Measurements from ENCODE around the gene HDGFL2. TPM values are rescaled to one million over a fixed set of nuclear protein-coding genes. Genes with fewer than 3 reads are reported as not detected.

Gene HDGFL2
- total RNA-seq, 2 experiments from 2014 or later: 17.2 to 18.0 TPM

DNA sequence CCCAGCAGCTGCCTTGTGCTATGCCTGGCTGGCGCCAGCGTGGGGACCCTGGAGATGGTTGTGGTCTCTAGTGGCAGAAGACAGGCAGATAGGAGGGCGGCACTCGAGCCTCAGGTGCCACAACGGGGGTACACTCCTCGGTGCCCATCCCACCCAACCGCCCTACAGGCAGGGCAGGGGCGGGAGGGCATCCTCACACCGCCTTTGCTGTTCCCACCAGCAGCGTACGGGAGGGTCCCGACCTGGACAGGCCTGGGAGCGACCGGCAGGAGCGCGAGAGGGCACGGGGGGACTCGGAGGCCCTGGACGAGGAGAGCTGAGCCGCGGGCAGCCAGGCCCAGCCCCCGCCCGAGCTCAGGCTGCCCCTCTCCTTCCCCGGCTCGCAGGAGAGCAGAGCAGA, 29.6 kb downstream of the HDGFL2 start:
- no peak overlapping the region for H3K27ac ChIP-seq (ENCODE audit: low read depth in 1 of 2, low read length in 2 of 2)
- H3K9me3 ChIP-seq (ENCODE audit: control insufficient read depth in 1 of 2, insufficient read depth in 1 of 2, low read length in 2 of 2): peaks cover 0 to 10% of the 10 kb centered on the region in 2 experiments
- CTCF ChIA-PET: no interaction called here
- Mint-ChIP-seq H3K9me3 (no peaks in the 10 kb centered on the region), H3K27ac (no peak overlapping the region), H3K27me3 (no peaks in the 10 kb centered on the region), H3K4me1 (ENCODE audit: low read depth) (no peaks in the 10 kb centered on the region), H3K4me3 (no peak overlapping the region), H3K36me3 (ENCODE audit: low read depth) (peaks cover 32% of the 10 kb centered on the region)
- H3K4me3 ChIP-seq (ENCODE audit: low read length): no peak overlapping the region
- DNase-seq (no peak), ATAC-seq (ENCODE audit: poor library complexity) (no peak)
- peaks cover 31% of the 10 kb centered on the region for H3K36me3 ChIP-seq (ENCODE audit: insufficient read depth, low read length)
- H3K27me3 ChIP-seq (ENCODE audit: control insufficient read depth in 1 of 2, insufficient read depth in 2 of 2, low read length in 2 of 2): no peaks in the 10 kb centered on the region
- H3K4me1 ChIP-seq (ENCODE audit: insufficient read depth, low read length): no peaks in the 10 kb centered on the region
- POLR2A ChIA-PET: no interaction called here
- no peak for TF ChIP-seq CTCF (IDR thresholded peaks at IDR 0.05)
- intact Hi-C loops (cut with DNase I, micrococcal nuclease): no loop called here

- ATAC-seq (ENCODE audit: poor library complexity) (no peak), DNase-seq (no peak)
- intact Hi-C loops (cut with DNase I, micrococcal nuclease): no loop called here
- H3K9me3 ChIP-seq (ENCODE audit: control insufficient read depth in 1 of 2, insufficient read depth in 1 of 2, low read length in 2 of 2): peaks cover 0 to 10% of the 10 kb centered on the region in 2 experiments
- no peaks in the 10 kb centered on the region for H3K4me1 ChIP-seq (ENCODE audit: insufficient read depth, low read length)
- POLR2A ChIA-PET: no interaction called here
- no peaks in the 10 kb centered on the region for H3K27me3 Mint-ChIP-seq
- H3K4me3 ChIP-seq (ENCODE audit: low read length): no peak overlapping the region
- CTCF ChIA-PET: no interaction called here
- no peak overlapping the region for H3K4me3 Mint-ChIP-seq
- peaks cover 29% of the 10 kb centered on the region for H3K36me3 ChIP-seq (ENCODE audit: insufficient read depth, low read length)
- peaks cover 32% of the 10 kb centered on the region for H3K36me3 Mint-ChIP-seq (ENCODE audit: low read depth)
- no peak overlapping the region for H3K27ac Mint-ChIP-seq
- H3K27ac ChIP-seq (ENCODE audit: low read depth in 1 of 2, low read length in 2 of 2): no peak overlapping the region
- no peak for TF ChIP-seq CTCF (IDR thresholded peaks at IDR 0.05)
- H3K27me3 ChIP-seq (ENCODE audit: control insufficient read depth in 1 of 2, insufficient read depth in 2 of 2, low read length in 2 of 2): no peaks in the 10 kb centered on the region
- no peaks in the 10 kb centered on the region for H3K4me1 Mint-ChIP-seq (ENCODE audit: low read depth)
- no peaks in the 10 kb centered on the region for H3K9me3 Mint-ChIP-seq
Observed at GRCh38 chr19:4502282-4503131, 30.4 kb downstream of the HDGFL2 start.

DNA sequence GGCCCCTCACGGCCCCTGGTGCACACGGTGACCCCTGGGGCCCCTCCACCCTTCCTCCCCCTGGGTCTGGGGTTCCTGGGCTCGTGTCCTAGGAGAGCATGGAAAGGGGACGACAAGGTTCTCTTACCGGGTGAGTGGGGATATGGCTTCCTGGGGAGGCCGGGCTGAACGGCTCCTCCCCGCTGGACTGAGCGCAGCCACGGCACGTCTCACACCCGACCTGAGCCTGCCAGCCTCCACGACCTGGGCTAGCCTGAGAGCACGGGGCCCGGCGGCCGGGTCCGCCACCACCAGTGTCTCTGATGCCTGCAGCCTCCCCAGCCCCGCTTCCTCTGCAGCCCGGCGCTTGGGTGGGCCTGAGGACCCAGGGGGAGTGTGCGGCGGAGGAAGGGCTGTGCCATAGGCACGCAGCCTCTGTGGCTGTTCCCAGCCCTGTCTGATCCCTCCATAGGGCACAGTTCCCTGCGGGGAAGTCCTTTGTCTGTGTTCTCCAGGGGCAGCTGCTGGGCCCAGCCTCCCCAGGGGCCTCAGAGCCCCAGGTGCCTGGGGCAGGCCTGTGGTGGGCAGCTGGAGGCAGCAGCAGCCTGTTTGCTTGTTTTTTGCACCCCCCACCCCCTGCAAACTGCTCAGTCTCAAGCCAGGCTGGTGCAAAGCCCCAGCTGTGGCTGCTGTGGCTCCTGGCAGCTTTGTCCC, 31.2 kb downstream of the HDGFL2 start:
- POLR2A ChIA-PET: no interaction called here
- CTCF ChIA-PET: no interaction called here

More for the DNA sequence above, 31.2 kb downstream of the HDGFL2 start:
- Histone ChIP-seq H3K27me3 (ENCODE audit: control insufficient read depth in 1 of 2, insufficient read depth in 2 of 2, low read length in 2 of 2) (no peaks in the 10 kb centered on the region), H3K4me3 (ENCODE audit: low read length) (no peak overlapping the region), H3K36me3 (ENCODE audit: insufficient read depth, low read length) (peaks cover 22% of the 10 kb centered on the region), H3K9me3 (ENCODE audit: control insufficient read depth in 1 of 2, insufficient read depth in 1 of 2, low read length in 2 of 2) (peaks cover 0 to 10% of the 10 kb centered on the region in 2 experiments), H3K27ac (ENCODE audit: low read depth in 1 of 2, low read length in 2 of 2) (no peak overlapping the region), H3K4me1 (ENCODE audit: insufficient read depth, low read length) (no peaks in the 10 kb centered on the region)
- intact Hi-C loops (cut with DNase I, micrococcal nuclease): no loop called here
- H3K4me3 Mint-ChIP-seq: no peak overlapping the region
- H3K27ac Mint-ChIP-seq: no peak overlapping the region
- ATAC-seq (ENCODE audit: poor library complexity) (no peak), DNase-seq (no peak)
- H3K9me3 Mint-ChIP-seq: no peaks in the 10 kb centered on the region
- H3K36me3 Mint-ChIP-seq (ENCODE audit: low read depth): peaks cover 32% of the 10 kb centered on the region
- no peaks in the 10 kb centered on the region for H3K4me1 Mint-ChIP-seq (ENCODE audit: low read depth)
- no peaks in the 10 kb centered on the region for H3K27me3 Mint-ChIP-seq
- TF ChIP-seq CTCF (IDR thresholded peaks at IDR 0.05): no peak

Data from CD4-positive, alpha-beta T cell (primary cell).